Trophoblast cell (in vitro differentiated cells and primary cell): Measurements from ENCODE around the gene ST3GAL4.

Experiments used
- DNase-seq, 2 donors: peaks; one replicate each; pipeline ENCODE4 v3.0.0-alpha.2; 2016
- H2AFZ ChIP-seq: 2 replicates; pipeline ENCODE4 v1.6.1; 2013; ENCODE audit warnings: low read length, moderate library complexity, mild to moderate bottlenecking; ENCODE audit not compliant: insufficient read depth, poor library complexity
- H2AK5ac ChIP-seq: 2 replicates; pipeline ENCODE4 v1.6.1; 2013; ENCODE audit warnings: mild to moderate bottlenecking, low read length
- H2BK120ac ChIP-seq: 2 replicates; pipeline ENCODE4 v1.6.1; 2013; ENCODE audit warnings: low read length, mild to moderate bottlenecking, moderate library complexity; ENCODE audit not compliant: insufficient read depth, poor library complexity
- H2BK12ac ChIP-seq: 2 replicates; pipeline ENCODE4 v1.6.1; 2013; ENCODE audit warnings: mild to moderate bottlenecking, low read length, moderate library complexity
- H2BK5ac ChIP-seq: 2 replicates; pipeline ENCODE4 v1.6.1; 2013; ENCODE audit warnings: low read length, low read depth, moderate library complexity, mild to moderate bottlenecking; ENCODE audit not compliant: poor library complexity
- H3K14ac ChIP-seq: 2 replicates; pipeline ENCODE4 v1.6.1; 2013; ENCODE audit warnings: mild to moderate bottlenecking, low read length
- H3K18ac ChIP-seq: 2 replicates; pipeline ENCODE4 v1.6.1; 2013; ENCODE audit warnings: mild to moderate bottlenecking, low read length
- H3K23ac ChIP-seq: 2 replicates; pipeline ENCODE4 v1.6.1; 2013; ENCODE audit warnings: low read length
- H3K27ac ChIP-seq: 2 replicates; pipeline ENCODE4 v1.5.1; 2013; ENCODE audit warnings: low read depth, mild to moderate bottlenecking, inconsistent platforms, low read length, moderate library complexity
- H3K27me3 ChIP-seq: 2 replicates; pipeline ENCODE4 v1.6.1; 2013; ENCODE audit warnings: inconsistent platforms, mild to moderate bottlenecking, low read length, moderate library complexity; ENCODE audit not compliant: insufficient read depth
- H3K36me3 ChIP-seq, 2 experiments: 1 replicate in 1 of 2; 2 replicates in 1 of 2; pipeline ENCODE4 v1.6.1; 2013; ENCODE audit warnings: low read length in 2 of 2, mild to moderate bottlenecking in 2 of 2, moderate library complexity in 1 of 2; ENCODE audit not compliant: insufficient read depth in 2 of 2, control insufficient read depth in 1 of 2
- H3K4ac ChIP-seq: 2 replicates; pipeline ENCODE4 v1.6.1; 2013; ENCODE audit warnings: low read depth, mild to moderate bottlenecking, low read length, moderate library complexity
- H3K4me1 ChIP-seq, 2 experiments: 1 replicate in 1 of 2; 2 replicates in 1 of 2; pipeline ENCODE4 v1.6.1; 2013; ENCODE audit warnings: low read length in 2 of 2, mild to moderate bottlenecking in 2 of 2, moderate library complexity in 1 of 2; ENCODE audit not compliant: insufficient read depth in 2 of 2, control insufficient read depth in 1 of 2
- H3K4me2 ChIP-seq: 2 replicates; pipeline ENCODE4 v1.6.1; 2013; ENCODE audit warnings: inconsistent platforms, mild to moderate bottlenecking, low read length, moderate library complexity
- H3K4me3 ChIP-seq: 2 replicates; pipeline ENCODE4 v1.5.1; 2013; ENCODE audit warnings: mild to moderate bottlenecking, low read depth, low read length, inconsistent platforms
- H3K79me1 ChIP-seq: one replicate; pipeline ENCODE4 v1.6.1; 2013; ENCODE audit warnings: low read length
- H3K79me2 ChIP-seq: 2 replicates; pipeline ENCODE4 v1.6.1; 2013; ENCODE audit warnings: low read length, mild to moderate bottlenecking; ENCODE audit not compliant: control insufficient read depth, insufficient read depth, poor library complexity
- H3K9ac ChIP-seq: 2 replicates; pipeline ENCODE4 v1.6.1; 2013; ENCODE audit warnings: mild to moderate bottlenecking, low read length
- H3K9me3 ChIP-seq: 2 replicates; pipeline ENCODE4 v1.6.1; 2013; ENCODE audit warnings: low read depth, mild to moderate bottlenecking, control low read depth, inconsistent platforms, low read length; ENCODE audit not compliant: insufficient read depth
- H4K12ac ChIP-seq: 2 replicates; pipeline ENCODE4 v1.6.1; 2013; ENCODE audit warnings: low read depth, mild to moderate bottlenecking, low read length, moderate library complexity
- H4K8ac ChIP-seq: 2 replicates; pipeline ENCODE4 v1.6.1; 2013; ENCODE audit warnings: low read depth, mild to moderate bottlenecking, low read length, moderate library complexity
- H4K91ac ChIP-seq: one replicate; pipeline ENCODE4 v1.6.1; 2013; ENCODE audit warnings: low read depth, mild to moderate bottlenecking, low read length, moderate library complexity
- WGBS: extraction: QIAGEN DNeasy Blood & Tissue Kit; methylation state at CpG from one replicate; pipeline ENCODE4 v1.1.7; 2013; ENCODE audit warnings: missing lambda C conversion rate; ENCODE audit not compliant: insufficient read length, insufficient coverage; ENCODE audit errors: extremely low coverage; 5-methylcytosine and 5-hydroxymethylcytosine counted together

The ST3GAL4 gene

DNA sequence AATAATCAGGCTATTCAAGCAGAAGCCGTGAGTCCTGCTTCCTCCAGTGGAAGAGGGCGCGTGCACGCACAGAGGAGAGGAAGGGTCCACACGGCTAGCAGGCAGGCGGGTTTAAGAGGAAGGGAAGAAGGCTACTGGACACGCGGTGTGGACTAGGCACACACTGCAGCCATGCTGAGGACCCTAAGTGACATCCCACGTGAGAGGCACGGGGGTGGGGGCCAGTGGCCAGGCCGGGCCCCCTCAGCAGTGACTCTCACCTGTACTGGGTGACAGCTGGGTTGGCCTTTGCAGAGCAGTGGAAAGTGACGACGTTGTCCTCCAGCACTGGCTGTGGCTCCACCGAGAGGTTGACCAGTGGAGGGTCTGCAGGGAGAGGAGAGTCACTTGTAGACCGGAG is 100.6 kb downstream of the ST3GAL4 start:
- no peak overlapping the region for H3K4me2 ChIP-seq
- H3K27me3 ChIP-seq, result no peaks in the 10 kb centered on the region
- no CpG with 5 or more reads among the region's 15 CpGs for WGBS

DNA sequence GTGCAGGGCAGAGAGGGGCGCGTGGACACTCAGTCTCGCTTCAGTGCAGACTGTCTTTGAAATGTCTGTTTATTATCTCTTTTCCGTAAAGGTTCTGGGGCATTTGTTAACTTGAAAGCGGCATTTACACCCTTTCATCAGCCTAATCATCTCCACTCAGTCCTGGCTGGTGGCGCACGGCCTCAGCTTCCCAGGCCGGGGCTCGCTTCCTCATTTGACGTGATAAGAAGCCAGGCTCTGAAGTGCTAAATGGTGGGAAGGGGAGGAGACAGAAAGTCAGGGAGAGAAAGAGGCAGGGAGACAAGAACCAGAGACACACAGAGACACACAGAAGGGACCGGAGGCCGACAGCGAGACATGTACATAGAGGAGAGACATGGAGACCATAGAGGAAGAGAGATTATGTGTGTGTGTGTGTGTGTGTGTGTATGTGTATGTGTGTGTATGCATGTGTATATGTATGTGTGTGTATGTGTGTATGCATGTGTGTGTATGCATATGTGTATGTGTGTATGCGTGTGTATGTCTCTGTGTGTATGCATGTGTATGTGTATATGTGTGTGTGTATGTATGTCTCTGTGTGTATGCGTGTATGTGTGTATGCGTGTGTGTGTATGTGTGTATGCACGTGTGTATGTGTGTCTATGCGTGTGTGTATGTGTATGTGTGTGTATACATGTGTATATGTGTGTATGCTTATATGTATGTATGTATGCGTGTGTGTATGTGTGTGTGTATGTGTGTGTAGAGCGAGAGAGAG is 101.5 kb downstream of the ST3GAL4 start:
- H2AK5ac ChIP-seq, result no peak overlapping the region
- H3K79me1 ChIP-seq, result no peaks in the 10 kb centered on the region
- no peak overlapping the region for H2AFZ ChIP-seq
- H3K4me1 ChIP-seq, result no peaks in the 10 kb centered on the region
- no peak overlapping the region for H4K8ac ChIP-seq
- no peak overlapping the region for H4K91ac ChIP-seq
- H3K4ac ChIP-seq, result no peak overlapping the region
- H3K14ac ChIP-seq, result no peak overlapping the region
- WGBS, result 100% methylated on average over 1 of the region's 20 CpGs
- no peak overlapping the region for H2BK12ac ChIP-seq
- H3K18ac ChIP-seq, result no peak overlapping the region
- H3K4me3 ChIP-seq, result no peak overlapping the region
- DNase-seq, result no peak
- H3K36me3 ChIP-seq, result no peaks in the 10 kb centered on the region
- no peak overlapping the region for H4K12ac ChIP-seq
- no peak overlapping the region for H2BK5ac ChIP-seq
- no peaks in the 10 kb centered on the region for H3K27me3 ChIP-seq
- H3K27ac ChIP-seq, result no peak overlapping the region
- no peaks in the 10 kb centered on the region for H3K79me2 ChIP-seq
- no peaks in the 10 kb centered on the region for H3K9me3 ChIP-seq
- no peak overlapping the region for H3K4me2 ChIP-seq
- H3K9ac ChIP-seq, result no peak overlapping the region
- no peak overlapping the region for H3K23ac ChIP-seq
- no peak overlapping the region for H2BK120ac ChIP-seq

More for the DNA sequence above, 100.6 kb downstream of the ST3GAL4 start:
- Histone ChIP-seq H2BK12ac (no peak overlapping the region), H3K4me3 (no peak overlapping the region), H3K79me1 (no peaks in the 10 kb centered on the region), H4K8ac (no peak overlapping the region), H4K12ac (no peak overlapping the region), H4K91ac (no peak overlapping the region), H3K36me3 (no peaks in the 10 kb centered on the region), H2AFZ (no peak overlapping the region), H3K14ac (no peak overlapping the region), H2AK5ac (no peak overlapping the region), H3K23ac (no peak overlapping the region), H2BK120ac (no peak overlapping the region), H3K4ac (no peak overlapping the region), H3K9ac (no peak overlapping the region), H3K9me3 (peaks cover 5% of the 10 kb centered on the region), H2BK5ac (no peak overlapping the region), H3K18ac (no peak overlapping the region), H3K27ac (no peak overlapping the region), H3K4me1 (no peaks in the 10 kb centered on the region), H3K79me2 (no peaks in the 10 kb centered on the region)
- DNase-seq, result no peak

DNA sequence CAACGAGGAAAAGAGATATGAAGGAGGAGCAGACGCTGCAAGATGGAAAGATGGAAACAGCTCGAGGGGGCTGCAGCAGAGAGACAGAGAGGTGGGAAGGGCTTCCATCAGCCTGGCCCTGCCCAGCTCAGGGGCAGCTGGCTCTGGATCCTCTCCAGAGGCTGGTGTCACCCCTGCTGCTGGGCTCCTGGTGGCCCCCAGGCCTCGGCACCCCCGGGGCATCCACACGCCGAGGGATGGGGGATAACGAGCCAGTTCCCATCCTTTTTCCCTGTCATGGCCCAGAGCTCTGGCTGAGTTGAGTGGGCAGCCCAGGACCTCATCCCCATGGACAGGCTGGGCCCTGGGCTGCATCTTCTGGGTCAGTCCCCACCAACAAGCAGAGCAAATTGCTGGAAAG is 102.3 kb downstream of the ST3GAL4 start:
- Histone ChIP-seq H2AK5ac (no peak overlapping the region), H3K4me2 (no peak overlapping the region)
- no CpG with 5 or more reads among the region's 8 CpGs for WGBS

DNA sequence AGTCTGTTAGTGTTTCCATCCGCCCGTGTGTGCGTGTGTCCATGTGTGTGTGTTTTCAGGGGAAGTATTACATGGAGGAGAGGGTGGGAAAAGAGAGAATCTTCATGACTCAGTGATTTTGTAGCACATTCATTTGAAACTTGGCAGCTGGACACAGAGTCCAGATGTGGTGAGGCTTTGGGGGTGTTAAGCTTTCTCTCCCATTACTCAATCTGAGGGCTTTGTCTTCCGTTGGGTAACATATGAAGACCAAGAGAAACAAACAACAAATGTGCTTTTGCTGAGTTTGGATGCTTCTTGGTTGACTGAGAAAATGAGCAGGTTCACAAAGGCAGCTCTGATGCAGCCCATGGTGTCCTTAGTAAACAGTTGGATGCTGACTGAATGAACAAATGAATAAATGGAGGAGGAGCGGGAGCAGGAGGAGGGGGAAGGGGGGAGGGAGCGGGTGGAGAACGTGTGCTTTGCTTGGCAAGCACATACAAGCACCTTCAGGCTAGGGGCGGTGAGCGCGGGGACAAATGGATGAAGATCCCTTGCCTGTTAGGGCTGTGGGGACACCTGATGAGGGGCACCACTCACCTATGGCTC is 104.3 kb downstream of the ST3GAL4 start:
- Histone ChIP-seq H2BK5ac (no peak overlapping the region), H3K4me3 (no peak overlapping the region), H3K27me3 (no peaks in the 10 kb centered on the region), H3K9ac (no peak overlapping the region), H3K23ac (no peak overlapping the region), H3K36me3 (no peaks in the 10 kb centered on the region), H3K18ac (no peak overlapping the region), H4K8ac (no peak overlapping the region), H3K4me1 (no peaks in the 10 kb centered on the region), H3K14ac (no peak overlapping the region), H3K79me2 (no peaks in the 10 kb centered on the region), H2BK120ac (no peak overlapping the region), H3K4me2 (no peak overlapping the region), H3K4ac (no peak overlapping the region), H3K9me3 (peaks cover under 1% of the 10 kb centered on the region), H3K79me1 (no peaks in the 10 kb centered on the region), H2AFZ (no peak overlapping the region), H3K27ac (no peak overlapping the region), H2BK12ac (no peak overlapping the region), H2AK5ac (no peak overlapping the region), H4K12ac (no peak overlapping the region), H4K91ac (no peak overlapping the region)
- WGBS, result no CpG with 5 or more reads among the region's 10 CpGs
- DNase-seq, result no peak

More for the DNA sequence above, 102.3 kb downstream of the ST3GAL4 start:
- H4K8ac ChIP-seq, result no peak overlapping the region
- H3K79me2 ChIP-seq, result no peaks in the 10 kb centered on the region
- no peak overlapping the region for H2BK12ac ChIP-seq
- no peak overlapping the region for H4K91ac ChIP-seq
- no peak overlapping the region for H4K12ac ChIP-seq
- no peak overlapping the region for H2AFZ ChIP-seq
- no peak for DNase-seq
- no peak overlapping the region for H2BK120ac ChIP-seq
- H3K4me1 ChIP-seq, result no peaks in the 10 kb centered on the region
- no peak overlapping the region for H3K9ac ChIP-seq
- no peaks in the 10 kb centered on the region for H3K36me3 ChIP-seq
- H3K14ac ChIP-seq, result no peak overlapping the region
- H2BK5ac ChIP-seq, result no peak overlapping the region
- H3K18ac ChIP-seq, result no peak overlapping the region
- H3K27me3 ChIP-seq, result no peaks in the 10 kb centered on the region
- H3K4me3 ChIP-seq, result no peak overlapping the region
- no peak overlapping the region for H3K4ac ChIP-seq
- no peaks in the 10 kb centered on the region for H3K79me1 ChIP-seq
- H3K23ac ChIP-seq, result no peak overlapping the region
- no peaks in the 10 kb centered on the region for H3K9me3 ChIP-seq
- no peak overlapping the region for H3K27ac ChIP-seq
